ENCODE data around the gene MRPL52. TPM values are rescaled to one million over a fixed set of nuclear protein-coding genes. Genes with fewer than 3 reads are reported as not detected.

The MRPL52 gene
- total and polyA plus RNA-seq, 2 of the 13 experiments (the other 11 are each of a cell fraction or from before 2014, with no cell fraction given), result 118 to 329 TPM

GRCh38 chr14:22807432-22808087, 22.1 kb upstream of the MRPL52 start (continued):
- TF ChIP-seq ZNF800 (CRISPR knock-in tag; IDR thresholded peaks at IDR 0.05), result no peak
- TF ChIP-seq TSC22D2 (CRISPR knock-in tag; IDR thresholded peaks at IDR 0.05; ENCODE audit: borderline replicate concordance), result no peak
- no peak for TF ChIP-seq WIZ (CRISPR knock-in tag; IDR thresholded peaks at IDR 0.05)
- TF ChIP-seq ZNF737 (CRISPR knock-in tag; IDR thresholded peaks at IDR 0.05; ENCODE audit: borderline replicate concordance), result peak; percentile 83; the same call in 1 of the 2 replicates
- TF ChIP-seq ZBTB43 (CRISPR knock-in tag; conservative IDR thresholded peaks at IDR 0.05), result no peak; the same call in 1 of the 2 replicates
- no peak for TF ChIP-seq ZXDC (CRISPR knock-in tag; IDR thresholded peaks at IDR 0.05)
- no peak; the same call in 1 of the 2 replicates for TF ChIP-seq RFXAP (CRISPR knock-in tag; IDR thresholded peaks at IDR 0.05; ENCODE audit: borderline replicate concordance)
- TF ChIP-seq ARID3A (IDR thresholded peaks at IDR 0.05; ENCODE audit: low read depth, low read length), result 0 out of 2 replicates have a peak, but pooled peaks have one; percentile 53
- no peak for TF ChIP-seq HNRNPL (IDR thresholded peaks at IDR 0.05; ENCODE audit: low read depth, low read length)
- TF ChIP-seq MBNL3 (CRISPR knock-in tag; conservative IDR thresholded peaks at IDR 0.05), result no peak
- no peak for TF ChIP-seq CREB3 (CRISPR knock-in tag; IDR thresholded peaks at IDR 0.05)
- TF ChIP-seq PATZ1 (CRISPR knock-in tag; IDR thresholded peaks at IDR 0.05), result peak; percentile 47; the same call in 1 of the 2 replicates
- no peak for TF ChIP-seq CSRNP1 (CRISPR knock-in tag; IDR thresholded peaks at IDR 0.05)
- no peak for TF ChIP-seq ZNF225 (CRISPR knock-in tag; IDR thresholded peaks at IDR 0.05)
- no peak for TF ChIP-seq ZBTB7A (CRISPR knock-in tag; IDR thresholded peaks at IDR 0.05)

All from HepG2 (cell line).